H9 (cell line): ENCODE data around the gene COL28A1. TPM values are rescaled to one million over a fixed set of nuclear protein-coding genes. Genes with fewer than 3 reads are reported as not detected.
"Not testable (repeated sequence)": the region's sequence is repeated elsewhere in the genome, so short reads cannot be mapped to it uniquely, and the experiment has no call there.

Experiments
- DNase-seq: peaks from one replicate; pipeline ENCODE4 v3.0.0-alpha.2; 2017
- H2AFZ ChIP-seq: one replicate; pipeline ENCODE4 v1.6.1; 2013; ENCODE audit warnings: mild to moderate bottlenecking, low read length, control low read depth, moderate library complexity
- H2AK5ac ChIP-seq: 2 replicates; pipeline ENCODE4 v1.6.1; 2013; ENCODE audit warnings: low read length, control low read depth, mixed read lengths; ENCODE audit not compliant: insufficient read length
- H2BK120ac ChIP-seq: one replicate; pipeline ENCODE4 v1.6.1; 2013; ENCODE audit warnings: low read depth, mild to moderate bottlenecking, low read length, control low read depth, inconsistent platforms; ENCODE audit not compliant: poor library complexity, severe bottlenecking
- H2BK12ac ChIP-seq: 2 replicates; pipeline ENCODE4 v1.6.1; 2013; ENCODE audit warnings: low read length, control low read depth, mixed read lengths, low read depth; ENCODE audit not compliant: insufficient read length
- H2BK15ac ChIP-seq: 2 replicates; pipeline ENCODE4 v1.6.1; 2013; ENCODE audit warnings: low read depth, low read length, control low read depth
- H2BK20ac ChIP-seq: one replicate; pipeline ENCODE4 v1.6.1; 2013; ENCODE audit warnings: low read depth, mild to moderate bottlenecking, low read length, control low read depth, inconsistent platforms; ENCODE audit not compliant: poor library complexity, severe bottlenecking
- H2BK5ac ChIP-seq: 2 replicates; pipeline ENCODE4 v1.6.1; 2013; ENCODE audit warnings: low read length, control low read depth, mixed read lengths; ENCODE audit not compliant: insufficient read length
- H3K14ac ChIP-seq: 2 replicates; pipeline ENCODE4 v1.6.1; 2013; ENCODE audit warnings: low read length, control low read depth; ENCODE audit not compliant: insufficient read depth
- H3K18ac ChIP-seq: 2 replicates; pipeline ENCODE4 v1.6.1; 2013; ENCODE audit warnings: low read depth, mild to moderate bottlenecking, mixed read lengths, low read length, control low read depth; ENCODE audit not compliant: insufficient read length
- H3K23ac ChIP-seq: 2 replicates; pipeline ENCODE4 v1.6.1; 2013; ENCODE audit warnings: low read length, control low read depth, mixed read lengths, low read depth; ENCODE audit not compliant: insufficient read length
- H3K23me2 ChIP-seq: 2 replicates; pipeline ENCODE4 v1.6.1; 2013; ENCODE audit warnings: low read depth, mild to moderate bottlenecking, mixed read lengths, low read length, control low read depth; ENCODE audit not compliant: insufficient read length, poor library complexity, severe bottlenecking
- H3K27ac ChIP-seq: 2 replicates; pipeline ENCODE4 v1.5.1; 2013; ENCODE audit warnings: low read length, control low read depth, mixed read lengths, low read depth; ENCODE audit not compliant: insufficient read length
- H3K27me3 ChIP-seq: 2 replicates; pipeline ENCODE4 v1.6.1; 2013; ENCODE audit warnings: low read length, control low read depth, inconsistent platforms; ENCODE audit not compliant: insufficient read depth
- H3K4ac ChIP-seq: 2 replicates; pipeline ENCODE4 v1.6.1; 2013; ENCODE audit warnings: low read depth, mild to moderate bottlenecking, control low read depth, inconsistent platforms, low read length, moderate library complexity
- H3K4me1 ChIP-seq: 2 replicates; pipeline ENCODE4 v1.6.1; 2013; ENCODE audit warnings: low read length, control low read depth, inconsistent platforms; ENCODE audit not compliant: insufficient read depth
- H3K4me2 ChIP-seq: 2 replicates; pipeline ENCODE4 v1.6.1; 2013; ENCODE audit warnings: low read length, control low read depth, mixed read lengths; ENCODE audit not compliant: insufficient read length, insufficient read depth
- H3K56ac ChIP-seq: 2 replicates; pipeline ENCODE4 v1.6.1; 2013; ENCODE audit warnings: low read depth, mild to moderate bottlenecking, mixed read lengths, low read length, control low read depth; ENCODE audit not compliant: insufficient read length
- H3K79me1 ChIP-seq: 2 replicates; pipeline ENCODE4 v1.6.1; 2013; ENCODE audit warnings: low read depth, mild to moderate bottlenecking, moderate library complexity, low read length, control low read depth, inconsistent platforms; ENCODE audit not compliant: insufficient read depth, poor library complexity, severe bottlenecking
- H3K79me2 ChIP-seq: 2 replicates; pipeline ENCODE4 v1.6.1; 2013; ENCODE audit warnings: low read length, control low read depth, inconsistent platforms; ENCODE audit not compliant: insufficient read depth
- H3K9ac ChIP-seq: 2 replicates; pipeline ENCODE4 v1.6.1; 2013; ENCODE audit warnings: low read length, control low read depth, mixed read lengths; ENCODE audit not compliant: insufficient read length; ENCODE audit errors: extremely low read depth
- H3K9me3 ChIP-seq: one replicate; pipeline ENCODE4 v1.6.1; 2013; ENCODE audit warnings: low read depth, low read length, inconsistent platforms; ENCODE audit not compliant: control insufficient read depth
- H3T11ph ChIP-seq: one replicate; pipeline ENCODE4 v1.6.1; 2013; ENCODE audit warnings: mild to moderate bottlenecking, low read length, control low read depth, inconsistent platforms
- H4K20me1 ChIP-seq: one replicate; pipeline ENCODE4 v1.6.1; 2013; ENCODE audit not compliant: control insufficient read depth, insufficient read length, insufficient read depth
- H4K5ac ChIP-seq: 2 replicates; pipeline ENCODE4 v1.6.1; 2013; ENCODE audit warnings: low read depth, mild to moderate bottlenecking, mixed read lengths, low read length, control low read depth; ENCODE audit not compliant: insufficient read length
- H4K8ac ChIP-seq: replicated peaks from 2 replicates; pipeline ENCODE4 v1.6.1; 2013; ENCODE audit warnings: low read length, control low read depth, mixed read lengths, low read depth; ENCODE audit not compliant: insufficient read length
- H4K91ac ChIP-seq: 2 replicates; pipeline ENCODE4 v1.6.1; 2013; ENCODE audit warnings: low read depth, mild to moderate bottlenecking, moderate library complexity, mixed read lengths, low read length, control low read depth; ENCODE audit not compliant: insufficient read length
- H3K27ac Mint-ChIP-seq, 3 experiments: 2 replicates in 2 of 3; 3 replicates in 1 of 3; pipeline ENCODE4 v1.8.0; 2020 to 2021; ENCODE audit warnings: mixed read lengths in 3 of 3, mild to moderate bottlenecking in 1 of 3, moderate library complexity in 1 of 3
- H3K27me3 Mint-ChIP-seq: 2 replicates; pipeline ENCODE4 v1.8.0; 2021; ENCODE audit warnings: low read depth, mild to moderate bottlenecking, moderate library complexity, mixed read lengths
- H3K36me3 Mint-ChIP-seq, 3 experiments: 2 replicates in 2 of 3; 3 replicates in 1 of 3; pipeline ENCODE4 v1.8.0; 2020 to 2021; ENCODE audit warnings: low read depth in 3 of 3, mixed read lengths in 3 of 3; ENCODE audit not compliant: insufficient read depth in 1 of 3
- H3K4me1 Mint-ChIP-seq, 2 experiments: 2 replicates each; pipeline ENCODE4 v1.8.0; 2020; ENCODE audit warnings: mixed read lengths in 2 of 2
- H3K4me3 Mint-ChIP-seq, 2 experiments: 2 replicates in 1 of 2; 3 replicates in 1 of 2; pipeline ENCODE4 v1.8.0; 2020 to 2021; ENCODE audit warnings: mild to moderate bottlenecking in 2 of 2, mixed read lengths in 2 of 2, moderate library complexity in 1 of 2
- H3K9me3 Mint-ChIP-seq, 2 experiments: 2 replicates in 1 of 2; 3 replicates in 1 of 2; pipeline ENCODE4 v1.8.0; 2020; ENCODE audit warnings: mild to moderate bottlenecking in 2 of 2, mixed read lengths in 2 of 2, moderate library complexity in 1 of 2
- CTCF ChIP-seq: fragments of 200-600 bp; sonication (generic); conservative IDR thresholded peaks from 3 replicates; pipeline ENCODE4 v1.8.0; 2021; ENCODE audit warnings: antibody characterized with exemption, mild to moderate bottlenecking
- WGBS: extraction: QIAGEN DNeasy Blood & Tissue Kit; methylation state at CpG from one replicate; pipeline ENCODE4 v1.1.7; 2013; ENCODE audit warnings: missing lambda C conversion rate, low lambda C conversion rate, mixed read lengths; ENCODE audit not compliant: insufficient read length; ENCODE audit errors: extremely low coverage; 5-methylcytosine and 5-hydroxymethylcytosine counted together
- total RNA-seq: library from RNA; stranded (reverse); gene quantifications from 2 replicates; pipeline ENCODE4 v1.2.1, GENCODE V29; 2021

Gene COL28A1
- total RNA-seq, 1 experiment from 2014 or later, result 0.66 TPM

GRCh38 chr7:7478569-7478968 lies 57.1 kb downstream of the COL28A1 start:
- Histone ChIP-seq H3K18ac (no peak overlapping the region), H3K27me3 (no peaks in the 10 kb centered on the region), H4K91ac (no peak overlapping the region), H2BK15ac (no peak overlapping the region), H3K79me1 (no peaks in the 10 kb centered on the region), H3K4me2 (no peak overlapping the region), H2BK20ac (no peak overlapping the region), H3K23me2 (no peaks in the 10 kb centered on the region), H4K20me1 (no peaks in the 10 kb centered on the region), H2BK120ac (no peak overlapping the region), H3K27ac (no peak overlapping the region), H3T11ph (no peak overlapping the region), H4K5ac (no peak overlapping the region), H3K56ac (no peak overlapping the region), H3K4ac (no peak overlapping the region), H3K4me1 (no peaks in the 10 kb centered on the region), H3K79me2 (no peaks in the 10 kb centered on the region), H2BK12ac (no peak overlapping the region), H2AK5ac (no peak overlapping the region), H3K14ac (no peak overlapping the region), H3K9ac (no peak overlapping the region), H2BK5ac (no peak overlapping the region), H4K8ac (no peak overlapping the region), H2AFZ (no peak overlapping the region), H3K9me3 (no peaks in the 10 kb centered on the region), H3K23ac (no peak overlapping the region)
- WGBS, result no CpG with 5 or more reads among the region's 23 CpGs
- Mint-ChIP-seq H3K36me3 (peaks cover 0 to under 1% (median 0%) of the 10 kb centered on the region in 3 experiments; a peak in 1 of 7 replicates), H3K4me1 (no peaks in the 10 kb centered on the region), H3K27me3 (no peaks in the 10 kb centered on the region), H3K27ac (no peak overlapping the region), H3K4me3 (no peak overlapping the region), H3K9me3 (peaks cover 8 to 13% of the 10 kb centered on the region in 2 experiments; a peak in 3 of 5 replicates)
- no peak for TF ChIP-seq CTCF
- no peak for DNase-seq

- not testable (repeated sequence) for H3K4me1 Mint-ChIP-seq, H3K9me3 ChIP-seq, H2BK15ac ChIP-seq, H3K14ac ChIP-seq, H3K4ac ChIP-seq, H4K5ac ChIP-seq, H2AFZ ChIP-seq, H3K36me3 Mint-ChIP-seq, H4K20me1 ChIP-seq, H3K23ac ChIP-seq, H3K18ac ChIP-seq, H3T11ph ChIP-seq, H3K79me2 ChIP-seq, H3K27ac Mint-ChIP-seq, H3K23me2 ChIP-seq, H4K91ac ChIP-seq, H3K9ac ChIP-seq, H3K27me3 ChIP-seq, H3K56ac ChIP-seq, H3K4me2 ChIP-seq, H3K27me3 Mint-ChIP-seq, H2BK20ac ChIP-seq, H3K4me1 ChIP-seq, H2AK5ac ChIP-seq, H2BK120ac ChIP-seq, DNase-seq, H3K79me1 ChIP-seq, H4K8ac ChIP-seq, H2BK5ac ChIP-seq, H3K27ac ChIP-seq, H2BK12ac ChIP-seq, H3K4me3 Mint-ChIP-seq
- WGBS, result no CpG with 5 or more reads among the region's 7 CpGs
- peaks cover 5 to 17% of the 10 kb centered on the region in 2 experiments; a peak in 4 of 5 replicates for H3K9me3 Mint-ChIP-seq
These were observed 58.0 kb downstream of the COL28A1 start for GRCh38 chr7:7477641-7478040.
